ENCODE data around the gene TNFAIP3.
A peak's percentile ranks its signal among the peaks of the same experiment; 100 is the strongest.

The TNFAIP3 gene

DNA sequence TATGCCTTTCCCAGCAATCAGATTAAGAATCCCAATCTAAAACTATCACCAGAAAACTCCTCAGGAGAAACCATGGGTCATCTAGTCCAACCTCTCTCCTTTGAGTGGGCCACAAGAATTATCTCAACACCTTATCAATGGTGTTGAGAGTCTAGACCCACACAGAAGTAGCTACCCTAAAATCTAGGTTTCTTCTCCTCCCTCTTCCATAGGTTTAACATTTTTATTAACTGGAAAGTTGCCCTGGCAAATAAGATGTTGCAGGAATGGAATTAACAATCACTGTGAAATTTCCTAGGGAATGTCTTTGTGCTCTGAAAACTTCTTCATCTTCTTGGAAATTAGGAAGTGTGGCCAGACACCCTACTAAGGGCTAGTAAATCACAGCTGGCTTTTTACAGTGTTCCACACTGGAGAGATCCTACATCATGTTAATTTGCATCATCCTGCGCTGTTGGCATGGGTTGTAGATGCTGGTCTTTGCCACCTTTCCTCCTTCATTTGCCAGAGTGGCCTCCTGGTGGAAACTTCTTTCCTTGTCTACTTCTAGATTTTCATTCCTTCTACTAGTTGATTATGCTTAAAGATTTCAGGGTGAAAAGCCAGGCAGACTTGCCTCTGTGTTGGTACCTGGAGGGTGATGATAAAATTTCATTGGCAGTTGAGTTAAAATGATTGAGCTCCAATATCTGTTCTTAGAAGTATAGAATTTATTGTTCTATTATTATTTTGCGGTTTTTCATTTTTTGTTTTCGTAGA, 2.7 kb downstream of the TNFAIP3 start:
- TF ChIP-seq, protein P1, sequence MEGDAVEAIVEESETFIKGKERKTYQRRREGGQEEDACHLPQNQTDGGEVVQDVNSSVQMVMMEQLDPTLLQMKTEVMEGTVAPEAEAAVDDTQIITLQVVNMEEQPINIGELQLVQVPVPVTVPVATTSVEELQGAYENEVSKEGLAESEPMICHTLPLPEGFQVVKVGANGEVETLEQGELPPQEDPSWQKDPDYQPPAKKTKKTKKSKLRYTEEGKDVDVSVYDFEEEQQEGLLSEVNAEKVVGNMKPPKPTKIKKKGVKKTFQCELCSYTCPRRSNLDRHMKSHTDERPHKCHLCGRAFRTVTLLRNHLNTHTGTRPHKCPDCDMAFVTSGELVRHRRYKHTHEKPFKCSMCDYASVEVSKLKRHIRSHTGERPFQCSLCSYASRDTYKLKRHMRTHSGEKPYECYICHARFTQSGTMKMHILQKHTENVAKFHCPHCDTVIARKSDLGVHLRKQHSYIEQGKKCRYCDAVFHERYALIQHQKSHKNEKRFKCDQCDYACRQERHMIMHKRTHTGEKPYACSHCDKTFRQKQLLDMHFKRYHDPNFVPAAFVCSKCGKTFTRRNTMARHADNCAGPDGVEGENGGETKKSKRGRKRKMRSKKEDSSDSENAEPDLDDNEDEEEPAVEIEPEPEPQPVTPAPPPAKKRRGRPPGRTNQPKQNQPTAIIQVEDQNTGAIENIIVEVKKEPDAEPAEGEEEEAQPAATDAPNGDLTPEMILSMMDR (IDR thresholded peaks at IDR 0.05; ENCODE audit: low read depth, low read length) = no peak
- no peak for TF ChIP-seq EZH2phosphoT487 (IDR thresholded peaks at IDR 0.05; ENCODE audit: low read depth)
- peaks cover 25% of the 10 kb centered on the region for H3K4me1 ChIP-seq (ENCODE audit: low read length)

GRCh38 chr6:137870308-137870644, 3.2 kb downstream of the TNFAIP3 start:
- peaks cover 32% of the 10 kb centered on the region for H4K20me1 ChIP-seq (ENCODE audit: insufficient read depth, low read length)
- peaks cover 75% of the 10 kb centered on the region for H3K36me3 ChIP-seq (replicated peaks; ENCODE audit: low read depth, low read length)
- no peaks in the 10 kb centered on the region for H3K9me3 ChIP-seq (ENCODE audit: insufficient read depth, low read length)
- H3K4me1 ChIP-seq (ENCODE audit: low read length) = peaks cover 25% of the 10 kb centered on the region
- H3K9ac ChIP-seq (ENCODE audit: low read length) = peak overlapping the region; percentile 98
- peaks cover 92% of the 10 kb centered on the region for H3K79me2 ChIP-seq (ENCODE audit: low read length)
- H3K4me2 ChIP-seq (ENCODE audit: low read length) = peak overlapping the region; percentile 86
- TF ChIP-seq, protein P1 (IDR thresholded peaks at IDR 0.05; ENCODE audit: low read depth, low read length) = no peak
- no peak for TF ChIP-seq EZH2phosphoT487 (IDR thresholded peaks at IDR 0.05; ENCODE audit: low read depth)
- peak overlapping the region; percentile 87 for H3K4me3 ChIP-seq (ENCODE audit: low read length)
- H3K27ac ChIP-seq (ENCODE audit: low read length) = peak overlapping the region; percentile 99
- H3K27me3 ChIP-seq (ENCODE audit: low read depth, low read length) = no peaks in the 10 kb centered on the region
- H2AFZ ChIP-seq (ENCODE audit: low read depth, low read length) = no peak overlapping the region

More for the DNA sequence above, 2.7 kb downstream of the TNFAIP3 start:
- Histone ChIP-seq H3K79me2 (ENCODE audit: low read length) (peaks cover 92% of the 10 kb centered on the region), H3K36me3 (replicated peaks; ENCODE audit: low read depth, low read length) (peaks cover 69% of the 10 kb centered on the region), H3K4me3 (ENCODE audit: low read length) (peak overlapping the region; percentile 87), H4K20me1 (ENCODE audit: insufficient read depth, low read length) (peaks cover 26% of the 10 kb centered on the region), H3K27ac (ENCODE audit: low read length) (peak overlapping the region; percentile 99), H3K4me2 (ENCODE audit: low read length) (peak overlapping the region; percentile 86), H3K27me3 (ENCODE audit: low read depth, low read length) (no peaks in the 10 kb centered on the region), H3K9ac (ENCODE audit: low read length) (peak overlapping the region; percentile 98), H3K9me3 (ENCODE audit: insufficient read depth, low read length) (no peaks in the 10 kb centered on the region), H2AFZ (ENCODE audit: low read depth, low read length) (no peak overlapping the region)

GRCh38 chr6:137870744-137871247, 3.7 kb downstream of the TNFAIP3 start:
- Histone ChIP-seq H3K4me1 (ENCODE audit: low read length) (peaks cover 25% of the 10 kb centered on the region), H3K9me3 (ENCODE audit: insufficient read depth, low read length) (no peaks in the 10 kb centered on the region), H3K79me2 (ENCODE audit: low read length) (peaks cover 92% of the 10 kb centered on the region), H4K20me1 (ENCODE audit: insufficient read depth, low read length) (peaks cover 37% of the 10 kb centered on the region), H3K27me3 (ENCODE audit: low read depth, low read length) (no peaks in the 10 kb centered on the region), H3K9ac (ENCODE audit: low read length) (peak overlapping the region; percentile 98), H3K4me3 (ENCODE audit: low read length) (peak overlapping the region; percentile 87), H3K27ac (ENCODE audit: low read length) (peak overlapping the region; percentile 99), H3K36me3 (replicated peaks; ENCODE audit: low read depth, low read length) (peaks cover 80% of the 10 kb centered on the region), H2AFZ (ENCODE audit: low read depth, low read length) (no peak overlapping the region), H3K4me2 (ENCODE audit: low read length) (peak overlapping the region; percentile 86)
- TF ChIP-seq, protein P1 (IDR thresholded peaks at IDR 0.05; ENCODE audit: low read depth, low read length) = no peak
- TF ChIP-seq EZH2phosphoT487 (IDR thresholded peaks at IDR 0.05; ENCODE audit: low read depth) = no peak

DNA sequence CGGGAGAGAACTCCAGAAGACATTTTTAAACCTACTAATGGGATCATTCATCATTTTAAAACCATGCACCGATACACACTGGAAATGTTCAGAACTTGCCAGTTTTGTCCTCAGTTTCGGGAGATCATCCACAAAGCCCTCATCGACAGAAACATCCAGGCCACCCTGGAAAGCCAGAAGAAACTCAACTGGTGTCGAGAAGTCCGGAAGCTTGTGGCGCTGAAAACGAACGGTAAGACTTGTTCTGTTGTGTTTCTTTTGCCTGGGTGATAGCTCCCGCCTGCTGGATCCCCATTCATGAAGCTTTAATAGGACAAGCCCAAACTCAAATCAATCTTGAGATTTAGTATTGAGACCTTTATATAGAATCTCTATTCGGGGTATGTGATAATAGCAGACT, 4.2 kb downstream of the TNFAIP3 start:
- Histone ChIP-seq H3K79me2 (ENCODE audit: low read length) (peaks cover 92% of the 10 kb centered on the region), H3K27me3 (ENCODE audit: low read depth, low read length) (no peaks in the 10 kb centered on the region)

More for the DNA sequence above, 4.2 kb downstream of the TNFAIP3 start:
- peaks cover 26% of the 10 kb centered on the region for H3K4me1 ChIP-seq (ENCODE audit: low read length)
- peak overlapping the region; percentile 86 for H3K4me2 ChIP-seq (ENCODE audit: low read length)
- peaks cover 41% of the 10 kb centered on the region for H4K20me1 ChIP-seq (ENCODE audit: insufficient read depth, low read length)
- H3K27ac ChIP-seq (ENCODE audit: low read length) = peak overlapping the region; percentile 99
- peak overlapping the region; percentile 87 for H3K4me3 ChIP-seq (ENCODE audit: low read length)
- no peak for TF ChIP-seq EZH2phosphoT487 (IDR thresholded peaks at IDR 0.05; ENCODE audit: low read depth)
- TF ChIP-seq, protein P1 (IDR thresholded peaks at IDR 0.05; ENCODE audit: low read depth, low read length) = no peak
- no peaks in the 10 kb centered on the region for H3K9me3 ChIP-seq (ENCODE audit: insufficient read depth, low read length)
- H3K36me3 ChIP-seq (replicated peaks; ENCODE audit: low read depth, low read length) = peaks cover 83% of the 10 kb centered on the region
- no peak overlapping the region for H2AFZ ChIP-seq (ENCODE audit: low read depth, low read length)
- peak overlapping the region; percentile 98 for H3K9ac ChIP-seq (ENCODE audit: low read length)
